Measurements from ENCODE around the gene ADAMTS16. TPM values are rescaled to one million over a fixed set of nuclear protein-coding genes. Genes with fewer than 3 reads are reported as not detected.
A peak's percentile ranks its signal among the peaks of the same experiment; 100 is the strongest.
"Not testable (repeated sequence)": the region's sequence is repeated elsewhere in the genome, so short reads cannot be mapped to it uniquely, and the experiment has no call there.

The ADAMTS16 gene
- total RNA-seq, 1 experiment from 2014 or later: 7.5 TPM

- Histone ChIP-seq H3K27me3 (replicated peaks) (peaks cover 4% of the 10 kb centered on the region), H3K4me1 (replicated peaks) (peaks cover 14% of the 10 kb centered on the region), H3K4me3 (no peak overlapping the region), H3K9me3 (replicated peaks) (peaks cover 5% of the 10 kb centered on the region; the same call in 1 of the 2 replicates), H3K27ac (no peak overlapping the region), H3K36me3 (no peaks in the 10 kb centered on the region)
- DNase-seq (ENCODE audit: low read depth in 1 of 2, low spot score in 2 of 2): no peak
These were observed 6.0 kb upstream of the ADAMTS16 start for GRCh38 chr5:5134107-5134506.

GRCh38 chr5:5135957-5136676, 4.0 kb upstream of the ADAMTS16 start:
- DNase-seq (ENCODE audit: low read depth in 1 of 2, low spot score in 2 of 2): peak in 1 of 2 experiments; percentile 56
- Histone ChIP-seq H3K4me3 (no peak overlapping the region), H3K27ac (no peak overlapping the region), H3K9me3 (replicated peaks) (peaks cover 8% of the 10 kb centered on the region; the same call in 1 of the 2 replicates), H3K36me3 (0 out of 2 replicates have a peak, but pooled peaks cover 5% of the 10 kb centered on the region), H3K4me1 (replicated peaks) (peaks cover 30% of the 10 kb centered on the region), H3K27me3 (replicated peaks) (peaks cover 23% of the 10 kb centered on the region)

GRCh38 chr5:5137851-5138250, 2.3 kb upstream of the ADAMTS16 start:
- not testable (repeated sequence) for H3K36me3 ChIP-seq; H3K9me3 ChIP-seq (replicated peaks); H3K27ac ChIP-seq; H3K4me3 ChIP-seq; DNase-seq (ENCODE audit: low read depth in 1 of 2, low spot score in 2 of 2)
- H3K27me3 ChIP-seq (replicated peaks): peaks cover 29% of the 10 kb centered on the region
- peaks cover 30% of the 10 kb centered on the region for H3K4me1 ChIP-seq (replicated peaks)

GRCh38 chr5:5139336-5139776, 774 bp upstream of the ADAMTS16 start:
- Histone ChIP-seq H3K27me3 (replicated peaks) (peaks cover 29% of the 10 kb centered on the region), H3K4me3 (peak overlapping the region; percentile 21; the same call in 1 of the 2 replicates), H3K36me3 (0 out of 2 replicates have a peak, but pooled peaks cover 5% of the 10 kb centered on the region), H3K27ac (no peak overlapping the region), H3K9me3 (replicated peaks) (0 out of 2 replicates have a peak, but pooled peaks cover 4% of the 10 kb centered on the region), H3K4me1 (replicated peaks) (peaks cover 30% of the 10 kb centered on the region)
- DNase-seq (ENCODE audit: low read depth in 1 of 2, low spot score in 2 of 2): no peak

- Histone ChIP-seq H3K4me3 (peak overlapping the region; percentile 17), H3K27ac (no peak overlapping the region), H3K27me3 (replicated peaks) (peaks cover 29% of the 10 kb centered on the region), H3K4me1 (replicated peaks) (peaks cover 33% of the 10 kb centered on the region), H3K9me3 (replicated peaks) (0 out of 2 replicates have a peak, but pooled peaks cover 4% of the 10 kb centered on the region), H3K36me3 (0 out of 2 replicates have a peak, but pooled peaks cover 5% of the 10 kb centered on the region)
- DNase-seq (ENCODE audit: low read depth in 1 of 2, low spot score in 2 of 2): peak in 1 of 2 experiments; percentile 14
These were observed 579 bp downstream of the ADAMTS16 start for GRCh38 chr5:5140479-5141338.

- Histone ChIP-seq H3K4me3 (no peak overlapping the region), H3K27ac (no peak overlapping the region), H3K36me3 (0 out of 2 replicates have a peak, but pooled peaks cover 5% of the 10 kb centered on the region), H3K27me3 (replicated peaks) (peaks cover 29% of the 10 kb centered on the region), H3K9me3 (replicated peaks) (0 out of 2 replicates have a peak, but pooled peaks cover 4% of the 10 kb centered on the region), H3K4me1 (replicated peaks) (peaks cover 31% of the 10 kb centered on the region)
- DNase-seq (ENCODE audit: low read depth in 1 of 2, low spot score in 2 of 2): no peak
These were observed 1.1 kb downstream of the ADAMTS16 start for GRCh38 chr5:5141339-5141599.

GRCh38 chr5:5141625-5142525, 1.7 kb downstream of the ADAMTS16 start:
- Histone ChIP-seq H3K27me3 (replicated peaks) (peaks cover 29% of the 10 kb centered on the region), H3K27ac (no peak overlapping the region), H3K9me3 (replicated peaks) (0 out of 2 replicates have a peak, but pooled peaks cover 4% of the 10 kb centered on the region), H3K4me3 (no peak overlapping the region), H3K4me1 (replicated peaks) (peaks cover 28% of the 10 kb centered on the region), H3K36me3 (0 out of 2 replicates have a peak, but pooled peaks cover 5% of the 10 kb centered on the region)
- DNase-seq (ENCODE audit: low read depth in 1 of 2, low spot score in 2 of 2): peak in 1 of 2 experiments; percentile 70

- Histone ChIP-seq H3K36me3 (peaks cover 9% of the 10 kb centered on the region), H3K27me3 (replicated peaks) (peaks cover 22% of the 10 kb centered on the region), H3K27ac (no peak overlapping the region), H3K4me1 (replicated peaks) (peaks cover 25% of the 10 kb centered on the region), H3K9me3 (replicated peaks) (no peaks in the 10 kb centered on the region), H3K4me3 (no peak overlapping the region)
- DNase-seq (ENCODE audit: low read depth in 1 of 2, low spot score in 2 of 2): no peak
These were observed 4.3 kb downstream of the ADAMTS16 start for GRCh38 chr5:5144441-5144840.

GRCh38 chr5:5145651-5146529, 5.8 kb downstream of the ADAMTS16 start:
- Histone ChIP-seq H3K27me3 (replicated peaks) (peaks cover 8% of the 10 kb centered on the region), H3K4me1 (replicated peaks) (peaks cover 12% of the 10 kb centered on the region), H3K9me3 (replicated peaks) (peaks cover 6% of the 10 kb centered on the region; the same call in 1 of the 2 replicates), H3K4me3 (peak overlapping the region; percentile 43), H3K27ac (peak overlapping the region; percentile 85), H3K36me3 (peaks cover 19% of the 10 kb centered on the region)
- peak; percentile 94 for DNase-seq (ENCODE audit: low read depth in 1 of 2, low spot score in 2 of 2)

- Histone ChIP-seq H3K4me3 (peak overlapping the region; percentile 43), H3K4me1 (replicated peaks) (peaks cover 12% of the 10 kb centered on the region), H3K27me3 (replicated peaks) (peaks cover under 1% of the 10 kb centered on the region), H3K9me3 (replicated peaks) (peaks cover 6% of the 10 kb centered on the region; the same call in 1 of the 2 replicates), H3K36me3 (peaks cover 24% of the 10 kb centered on the region), H3K27ac (peak overlapping the region; percentile 85)
- DNase-seq (ENCODE audit: low read depth in 1 of 2, low spot score in 2 of 2): no peak
These were observed 6.5 kb downstream of the ADAMTS16 start for GRCh38 chr5:5146530-5147160.

GRCh38 chr5:5149154-5149553, 9.0 kb downstream of the ADAMTS16 start:
- Histone ChIP-seq H3K4me1 (replicated peaks) (peaks cover 12% of the 10 kb centered on the region), H3K27me3 (replicated peaks) (no peaks in the 10 kb centered on the region), H3K27ac (no peak overlapping the region), H3K9me3 (replicated peaks) (peaks cover 6% of the 10 kb centered on the region), H3K36me3 (peaks cover 32% of the 10 kb centered on the region), H3K4me3 (no peak overlapping the region)
- DNase-seq (ENCODE audit: low read depth in 1 of 2, low spot score in 2 of 2): no peak

- Histone ChIP-seq H3K27ac (no peak overlapping the region), H3K4me3 (no peak overlapping the region), H3K4me1 (replicated peaks) (peaks cover 6% of the 10 kb centered on the region), H3K36me3 (peaks cover 32% of the 10 kb centered on the region), H3K27me3 (replicated peaks) (no peaks in the 10 kb centered on the region), H3K9me3 (replicated peaks) (peaks cover 6% of the 10 kb centered on the region)
- DNase-seq (ENCODE audit: low read depth in 1 of 2, low spot score in 2 of 2): no peak
These were observed 10.5 kb downstream of the ADAMTS16 start for GRCh38 chr5:5150667-5151066.
